Measurements from ENCODE around the gene IPO4.

IPO4 gene

GRCh38 chr14:24194873-24195185, 6.2 kb upstream of the IPO4 start:
- no peak for DNase-seq (ENCODE audit: low spot score)

GRCh38 chr14:24194186-24194872, 5.7 kb upstream of the IPO4 start:
- DNase-seq (ENCODE audit: low spot score) = no peak

- no peak for DNase-seq (ENCODE audit: low spot score)
Measured at GRCh38 chr14:24192933-24193332, 4.3 kb upstream of the IPO4 start.

GRCh38 chr14:24190416-24190815, 1.8 kb upstream of the IPO4 start:
- DNase-seq (ENCODE audit: low spot score) = no peak

- DNase-seq (ENCODE audit: low spot score) = no peak
Measured at GRCh38 chr14:24189460-24189859, 844 bp upstream of the IPO4 start.

GRCh38 chr14:24189059-24189375, 401 bp upstream of the IPO4 start:
- DNase-seq (ENCODE audit: low spot score) = no peak

- no peak for DNase-seq (ENCODE audit: low spot score)
Measured at GRCh38 chr14:24187539-24187915, 1.1 kb downstream of the IPO4 start.

- DNase-seq (ENCODE audit: low spot score) = no peak
Measured at GRCh38 chr14:24186831-24187538, 1.6 kb downstream of the IPO4 start.

GRCh38 chr14:24185741-24186140, 2.9 kb downstream of the IPO4 start:
- DNase-seq (ENCODE audit: low spot score) = no peak

- no peak for DNase-seq (ENCODE audit: low spot score)
Measured at GRCh38 chr14:24185026-24185425, 3.6 kb downstream of the IPO4 start.

GRCh38 chr14:24184104-24184970, 4.3 kb downstream of the IPO4 start:
- no peak for DNase-seq (ENCODE audit: low spot score)

GRCh38 chr14:24183014-24183481, 5.6 kb downstream of the IPO4 start:
- DNase-seq (ENCODE audit: low spot score) = no peak

GRCh38 chr14:24182110-24182882, 6.3 kb downstream of the IPO4 start:
- DNase-seq (ENCODE audit: low spot score) = no peak

GRCh38 chr14:24181371-24182077, 7.1 kb downstream of the IPO4 start:
- DNase-seq (ENCODE audit: low spot score) = no peak

GRCh38 chr14:24179961-24180796, 8.4 kb downstream of the IPO4 start:
- DNase-seq (ENCODE audit: low spot score) = peak; percentile 60

- no peak for DNase-seq (ENCODE audit: low spot score)
Measured at GRCh38 chr14:24179294-24179960, 9.2 kb downstream of the IPO4 start.

GRCh38 chr14:24178399-24179178, 10.0 kb downstream of the IPO4 start:
- no peak for DNase-seq (ENCODE audit: low spot score)

- no peak for DNase-seq (ENCODE audit: low spot score)
Measured at GRCh38 chr14:24177891-24178290, 10.7 kb downstream of the IPO4 start.

Measured in kidney capillary endothelial cell (primary cell).